ENCODE results near the gene TAF1C. TPM values are rescaled to one million over a fixed set of nuclear protein-coding genes. Genes with fewer than 3 reads are reported as not detected.

Gene TAF1C, protein sequence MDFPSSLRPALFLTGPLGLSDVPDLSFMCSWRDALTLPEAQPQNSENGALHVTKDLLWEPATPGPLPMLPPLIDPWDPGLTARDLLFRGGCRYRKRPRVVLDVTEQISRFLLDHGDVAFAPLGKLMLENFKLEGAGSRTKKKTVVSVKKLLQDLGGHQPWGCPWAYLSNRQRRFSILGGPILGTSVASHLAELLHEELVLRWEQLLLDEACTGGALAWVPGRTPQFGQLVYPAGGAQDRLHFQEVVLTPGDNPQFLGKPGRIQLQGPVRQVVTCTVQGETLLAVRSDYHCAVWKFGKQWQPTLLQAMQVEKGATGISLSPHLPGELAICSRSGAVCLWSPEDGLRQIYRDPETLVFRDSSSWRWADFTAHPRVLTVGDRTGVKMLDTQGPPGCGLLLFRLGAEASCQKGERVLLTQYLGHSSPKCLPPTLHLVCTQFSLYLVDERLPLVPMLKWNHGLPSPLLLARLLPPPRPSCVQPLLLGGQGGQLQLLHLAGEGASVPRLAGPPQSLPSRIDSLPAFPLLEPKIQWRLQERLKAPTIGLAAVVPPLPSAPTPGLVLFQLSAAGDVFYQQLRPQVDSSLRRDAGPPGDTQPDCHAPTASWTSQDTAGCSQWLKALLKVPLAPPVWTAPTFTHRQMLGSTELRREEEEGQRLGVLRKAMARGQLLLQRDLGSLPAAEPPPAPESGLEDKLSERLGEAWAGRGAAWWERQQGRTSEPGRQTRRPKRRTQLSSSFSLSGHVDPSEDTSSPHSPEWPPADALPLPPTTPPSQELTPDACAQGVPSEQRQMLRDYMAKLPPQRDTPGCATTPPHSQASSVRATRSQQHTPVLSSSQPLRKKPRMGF
- total RNA-seq = 23.1 and 27.6 TPM in 2 replicates

DNA sequence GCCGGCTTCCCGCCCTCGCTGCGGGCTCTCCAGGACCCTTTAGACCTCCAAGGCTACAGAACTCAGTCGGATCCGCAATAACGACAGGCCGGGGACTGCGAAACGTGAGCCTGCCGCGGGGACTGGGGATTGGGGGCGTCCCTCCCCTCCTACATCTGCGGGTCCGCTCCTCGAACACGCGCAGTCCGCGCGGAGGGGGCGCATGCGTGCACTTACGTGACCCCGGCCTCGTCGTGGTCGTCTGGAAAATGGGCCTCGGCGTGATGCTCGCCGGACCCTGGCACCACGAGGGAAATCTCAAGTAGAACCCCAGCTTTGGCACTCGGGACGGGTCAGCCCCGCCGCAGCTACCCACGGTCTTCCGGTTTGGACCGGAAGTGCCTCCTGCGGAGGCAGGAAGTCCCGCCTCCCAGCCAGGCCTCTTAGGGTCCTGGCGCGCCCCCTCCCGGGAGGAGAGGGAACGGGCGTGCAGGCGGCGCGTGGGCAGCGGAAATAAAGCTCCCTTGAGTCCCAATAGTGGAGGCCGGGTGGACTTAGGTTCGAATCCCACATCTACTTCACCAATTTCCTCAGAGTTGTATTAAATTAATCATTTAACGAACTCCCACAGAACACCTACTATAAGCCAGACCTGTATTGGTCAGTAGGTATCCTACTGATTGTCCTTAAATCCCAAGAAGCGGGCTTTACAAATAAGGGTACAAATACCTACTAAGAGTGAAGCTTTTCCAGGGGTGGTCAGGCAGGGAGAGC lies at the start of gene TAF1C:
Gene TAF1C (minus strand): TSS at position 373 of the 753 bp plus-strand sequence. CDS start 2,069 bp downstream, outside the sequence.

DNA sequence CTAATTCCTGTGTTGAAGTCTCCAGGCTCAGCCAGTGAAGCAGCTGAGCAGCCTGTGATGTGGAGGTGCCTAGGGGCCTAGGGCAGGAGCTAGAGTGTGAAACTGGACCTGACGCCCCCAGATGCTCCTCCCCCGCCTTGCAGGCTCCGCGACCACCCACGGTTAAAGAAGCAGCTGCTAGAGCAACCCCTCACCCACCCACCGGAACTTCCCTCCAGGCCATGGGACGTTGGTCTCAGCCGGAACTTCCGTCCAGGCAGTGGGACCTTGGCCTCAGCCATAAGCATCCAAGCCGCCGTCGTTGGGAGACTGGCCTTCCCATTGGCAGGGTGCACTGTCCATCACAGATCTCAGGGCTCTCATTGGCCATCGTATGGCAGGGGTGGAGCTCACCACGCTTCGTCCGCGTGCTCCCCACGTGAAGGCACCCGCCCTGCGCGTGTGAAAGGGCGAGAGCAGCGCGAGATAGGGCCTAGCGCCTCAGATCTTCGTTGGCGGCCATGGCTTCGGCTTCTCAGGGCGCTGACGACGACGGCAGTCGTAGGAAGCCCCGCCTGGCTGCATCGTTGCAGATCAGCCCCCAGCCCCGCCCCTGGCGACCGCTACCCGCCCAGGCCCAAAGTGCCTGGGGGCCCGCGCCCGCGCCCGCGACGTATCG lies 4.0 kb upstream of the TAF1C start, which contains the start of gene ADAD2:
Gene ADAD2 (plus strand): TSS at position 427 of the 658 bp plus-strand sequence. CDS start 74 bp downstream, at position 501.

DNA sequence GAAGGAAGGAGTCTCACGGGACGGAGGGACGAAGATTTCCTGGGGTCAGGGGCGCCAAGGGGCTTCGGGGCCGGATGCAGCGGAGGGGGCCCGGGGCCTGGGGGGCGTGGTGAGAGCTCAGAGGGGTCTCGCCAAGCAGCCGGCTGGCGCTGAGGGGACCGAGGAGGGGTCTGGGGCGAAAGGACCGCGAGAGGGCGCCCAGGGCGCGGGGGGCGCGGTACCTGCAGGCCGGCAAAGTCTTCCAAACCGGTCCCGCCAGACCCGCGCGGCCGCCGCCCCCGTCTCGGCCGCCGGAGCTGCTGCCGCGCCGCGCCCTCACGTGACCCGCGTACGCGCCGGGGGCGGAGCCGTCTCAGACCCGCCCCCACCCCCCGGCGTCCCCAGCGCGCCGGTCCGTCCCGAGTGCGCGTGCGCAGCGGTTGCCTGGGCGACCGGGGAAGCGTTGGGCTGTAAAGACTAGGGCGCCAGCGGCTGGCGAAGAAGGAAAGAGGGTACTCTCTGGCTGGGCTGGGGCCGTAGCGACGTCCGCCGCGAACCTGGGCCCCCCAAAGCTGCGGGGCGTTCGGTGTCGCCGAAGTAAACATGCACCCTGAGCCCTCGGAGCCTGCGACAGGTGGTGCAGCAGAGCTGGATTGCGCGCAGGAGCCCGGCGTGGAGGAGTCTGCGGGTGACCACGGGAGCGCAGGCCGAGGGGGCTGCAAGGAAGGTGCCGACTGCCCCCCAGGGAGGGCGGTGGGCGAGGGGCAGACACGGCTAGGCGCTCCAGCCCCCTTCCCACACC lies 41.8 kb downstream of the TAF1C start, which contains the start of the genes DNAAF1 and HSDL1:
Gene DNAAF1 (plus strand): TSS at position 450 of the 781 bp plus-strand sequence. CDS start 133 bp downstream, at position 583.
Gene HSDL1 (minus strand): TSS at position 319 of the 781 bp plus-strand sequence. CDS start 13,856 bp downstream, outside the sequence.

Other genes starting within 250 kb of the TAF1C start
- gene OSGIN1, start 233.8 kb downstream of the TAF1C start, total RNA-seq = 3.1 and 3.3 TPM in 2 replicates
- gene NECAB2, start 218.8 kb downstream of the TAF1C start, total RNA-seq = under 0.01 TPM in 1 of 2 replicates, not detected in the other
- gene SLC38A8, start 144.3 kb downstream of the TAF1C start, total RNA-seq = not detected in 2 replicates
- gene MBTPS1, start 70.1 kb downstream of the TAF1C start, total RNA-seq = 63.9 and 72.1 TPM in 2 replicates
- gene HSDL1, start 41.9 kb downstream of the TAF1C start, total RNA-seq = 13.1 and 13.2 TPM in 2 replicates
- not detected in 2 replicates for gene DNAAF1, start 41.7 kb downstream of the TAF1C start, total RNA-seq
- gene ADAD2, start 4.1 kb upstream of the TAF1C start, total RNA-seq = not detected in 2 replicates
- not detected in 2 replicates for gene KCNG4, start 53.0 kb upstream of the TAF1C start, total RNA-seq
- under 0.01 and 0.20 TPM in 2 replicates for gene WFDC1, start 107.8 kb upstream of the TAF1C start, total RNA-seq
- under 0.01 TPM in 1 of 2 replicates, not detected in the other for gene ATP2C2, start 181.5 kb upstream of the TAF1C start, total RNA-seq

Measured in subcutaneous preadipocyte (primary cell).